HepG2 (cell line): ENCODE data around the gene TJP1. TPM values are rescaled to one million over a fixed set of nuclear protein-coding genes. Genes with fewer than 3 reads are reported as not detected.

Source experiments
- ATAC-seq: fragments of 200-7000 bp; cut with Tn5 transposase; 3 replicates; pipeline ENCODE4 v1.9.1; 2020; ENCODE audit warnings: mild to moderate bottlenecking, moderate library complexity
- BruUV-seq: library from RNA; stranded (reverse); fragments of 400-500 nt; replicated peaks from 2 replicates; lab custom pipeline; 2021; lab: Mats Ljungman, UMichigan
- CTCF ChIA-PET: fragments of 300-600 bp; formaldehyde crosslinking; extraction: SDS; loops from one replicate; lab custom pipeline; 2021; ENCODE audit warnings: low total read pairs, inconsistent platforms, low intra/inter-chr PET ratio; lab: Yijun Ruan, JAX
- POLR2A ChIA-PET: fragments of 350-600 bp; sonication (Branson Sonifier 250); formaldehyde crosslinking; loops from one replicate; lab custom pipeline; 2020; ENCODE audit warnings: antibody characterized with exemption, inconsistent platforms; lab: Yijun Ruan, JAX
- DNase-seq: peaks from one replicate; pipeline ENCODE4 v3.0.0-alpha.2; 2015; ENCODE audit warnings: low spot score
- FAIRE-seq: peaks from 3 replicates; lab custom pipeline; 2011; peaks lifted over from hg19 to GRCh38; lab: Jason Lieb, UNC
- H2AFZ ChIP-seq: one replicate; pipeline ENCODE4 v1.6.1; 2011; ENCODE audit warnings: low read length, inconsistent platforms
- H3K27ac ChIP-seq: fragments of 300-600 bp; 3 replicates; pipeline ENCODE4 v1.8.0; 2011; ENCODE audit warnings: mixed run types, mild to moderate bottlenecking, mixed read lengths, low read length, inconsistent platforms; ENCODE audit not compliant: insufficient read depth; ENCODE audit errors: extremely low read length
- H3K27me3 ChIP-seq, 2 experiments: fragments of 200-600 bp in 1 of 2; 2 replicates in 1 of 2; 3 replicates in 1 of 2; pipeline versions ENCODE4 v1.6.0 to v1.8.0; 2011; ENCODE audit warnings: low read length in 2 of 2, mild to moderate bottlenecking in 2 of 2, moderate library complexity in 2 of 2, inconsistent platforms in 1 of 2; ENCODE audit not compliant: insufficient read depth in 2 of 2, control insufficient read depth in 1 of 2
- H3K36me3 ChIP-seq, 2 experiments: fragments of 200-600 bp in 1 of 2; replicated peaks in 1 of 2; 2 replicates in 1 of 2; 3 replicates in 1 of 2; pipeline versions ENCODE4 v1.5.1 to v1.8.0; 2011; ENCODE audit warnings: low read length in 2 of 2, inconsistent platforms in 1 of 2; ENCODE audit not compliant: insufficient read depth in 2 of 2, control insufficient read depth in 1 of 2
- H3K4me1 ChIP-seq: 2 replicates; pipeline ENCODE4 v1.5.1; 2012; ENCODE audit warnings: low read length, inconsistent platforms; ENCODE audit not compliant: insufficient read depth
- H3K4me2 ChIP-seq: 2 replicates; pipeline ENCODE4 v1.6.0; 2011; ENCODE audit warnings: low read depth, low read length, inconsistent platforms
- H3K4me3 ChIP-seq, 3 experiments: fragments of 200-600 bp in 1 of 3; sonication (generic), shearing (Covaris generic) in 1 of 3; replicated peaks in 1 of 3; 2 replicates each; pipeline ENCODE4 v1.5.1; 2011 to 2016; ENCODE audit warnings: low read length in 3 of 3, inconsistent platforms in 2 of 3, low read depth in 2 of 3, mild to moderate bottlenecking in 2 of 3, control low read depth in 1 of 3, mixed read lengths in 1 of 3; ENCODE audit not compliant: insufficient read depth in 1 of 3
- H3K79me2 ChIP-seq: one replicate; pipeline ENCODE4 v1.6.1; 2011; ENCODE audit warnings: low read length, inconsistent platforms; ENCODE audit not compliant: insufficient read depth
- H3K9ac ChIP-seq: 2 replicates; pipeline ENCODE4 v1.6.0; 2011; ENCODE audit warnings: mild to moderate bottlenecking, low read depth, low read length, inconsistent platforms; ENCODE audit not compliant: insufficient read depth
- H3K9me3 ChIP-seq: 2 replicates; pipeline ENCODE4 v1.5.1; 2012; ENCODE audit warnings: mild to moderate bottlenecking, low read length
- H4K20me1 ChIP-seq: 2 replicates; pipeline ENCODE4 v1.6.0; 2011; ENCODE audit warnings: inconsistent platforms, mild to moderate bottlenecking, low read length, moderate library complexity; ENCODE audit not compliant: insufficient read depth
- CBX2 ChIP-seq, 2 experiments: fragments of 200-600 bp in 1 of 2; sonication (generic); formaldehyde crosslinking in 1 of 2; IDR thresholded peaks; 2 replicates each; pipeline versions ENCODE4 v1.7.0 to v1.8.1; 2018 to 2022; ENCODE audit warnings: low read depth in 2 of 2, low read length in 1 of 2, mild to moderate bottlenecking in 1 of 2, missing genetic modification reagents in 1 of 2
- FIP1L1 ChIP-seq: fragments of 200-400 bp; formaldehyde crosslinking; IDR thresholded peaks from 2 replicates; pipeline ENCODE4 v1.6.1; 2018; ENCODE audit warnings: low read depth, mild to moderate bottlenecking, low read length, moderate library complexity, borderline replicate concordance; ENCODE audit not compliant: insufficient read depth
- FOXK1 ChIP-seq: sonication (generic); formaldehyde crosslinking; IDR thresholded peaks from 2 replicates; pipeline ENCODE4 v1.4.0; 2020; ENCODE audit warnings: low read depth, missing genetic modification reagents, borderline replicate concordance
- JUNB ChIP-seq: sonication (generic); formaldehyde crosslinking; IDR thresholded peaks from 2 replicates; pipeline ENCODE4 v1.8.0; 2022; ENCODE audit warnings: missing genetic modification reagents, mild to moderate bottlenecking, borderline replicate concordance
- JUND ChIP-seq: sonication (generic); formaldehyde crosslinking; IDR thresholded peaks from 2 replicates; pipeline ENCODE4 v1.8.0; 2022; ENCODE audit warnings: mild to moderate bottlenecking, missing genetic modification reagents
- KDM6A ChIP-seq: IDR thresholded peaks from 2 replicates; pipeline ENCODE4 v1.6.1; 2016; ENCODE audit warnings: low read depth
- NR1H2 ChIP-seq: sonication (generic); formaldehyde crosslinking; IDR thresholded peaks from 2 replicates; pipeline ENCODE4 v1.8.1; 2022; ENCODE audit warnings: low read depth, missing genetic modification reagents, borderline replicate concordance
- NRL ChIP-seq: sonication (generic); formaldehyde crosslinking; IDR thresholded peaks from 2 replicates; pipeline ENCODE4 v1.5.0; 2020; ENCODE audit warnings: missing genetic modification reagents, mild to moderate bottlenecking, moderate library complexity, borderline replicate concordance
- RFX3 ChIP-seq: IDR thresholded peaks from 2 replicates; pipeline ENCODE4 v1.6.1; 2016; ENCODE audit warnings: missing biosample characterization, missing genetic modification reagents
- SAP130 ChIP-seq: IDR thresholded peaks from 2 replicates; pipeline ENCODE4 v1.6.1; 2016; ENCODE audit warnings: low read depth
- SP2 ChIP-seq: sonication (generic); formaldehyde crosslinking; IDR thresholded peaks from 2 replicates; pipeline ENCODE4 v1.5.1; 2020; ENCODE audit warnings: mild to moderate bottlenecking, missing genetic modification reagents
- TARDBP ChIP-seq: sonication (generic); formaldehyde crosslinking; IDR thresholded peaks from 2 replicates; pipeline ENCODE4 v1.8.0; 2022; ENCODE audit warnings: mild to moderate bottlenecking, missing genetic modification reagents
- TRIM24 ChIP-seq: sonication (generic); formaldehyde crosslinking; IDR thresholded peaks from 2 replicates; pipeline ENCODE4 v1.8.0; 2022; ENCODE audit warnings: mild to moderate bottlenecking, missing genetic modification reagents
- ZNF121 ChIP-seq: sonication (generic); formaldehyde crosslinking; IDR thresholded peaks from 2 replicates; pipeline ENCODE4 v1.5.0; 2020; ENCODE audit warnings: mild to moderate bottlenecking, missing genetic modification reagents
- ZNF251 ChIP-seq: sonication (generic); formaldehyde crosslinking; IDR thresholded peaks from 2 replicates; pipeline ENCODE4 v1.9.0; 2021; ENCODE audit warnings: mild to moderate bottlenecking, missing genetic modification reagents
- ZNF430 ChIP-seq: sonication (generic); formaldehyde crosslinking; IDR thresholded peaks from 2 replicates; pipeline ENCODE4 v1.9.0; 2021; ENCODE audit warnings: mild to moderate bottlenecking, missing genetic modification reagents
- ZNF7 ChIP-seq: IDR thresholded peaks from 2 replicates; pipeline ENCODE4 v1.6.1; 2016; ENCODE audit warnings: missing biosample characterization, missing genetic modification reagents
- WGBS: methylation state at CpG from one replicate; pipeline ENCODE4 v1.1.6; 2017; ENCODE audit warnings: low lambda C conversion rate; 5-methylcytosine and 5-hydroxymethylcytosine counted together
- in situ Hi-C: cut with HindIII; loops from 2 replicates; pipeline ENCODE4 v1.10.0; 2017; ENCODE audit warnings: low pct_unique_long_range_greater_than_20kb; ENCODE audit not compliant: extremely low pct_ligation_motif_present
- intact Hi-C: fragments of 100-400 bp; cut with micrococcal nuclease; formaldehyde crosslinking; loops from one replicate; pipeline ENCODE4 v1.10.0; 2022; ENCODE audit not compliant: unreplicated experiment
- polyA plus RNA-seq, 8 experiments: library from polyadenylated mRNA; depleted of rRNA in 3 of 8; stranded (reverse) in 7 of 8; unstranded in 1 of 8; fragments of >200 nt; fragmentation: Illumina TruSeq in 4 of 8; extraction: Trizol in 4 of 8; gene quantifications; 2 replicates each; pipeline versions ENCODE4 v1.2.1 to v1.2.3, GENCODE V29; 2011 to 2016; ENCODE audit warnings: low read depth in 4 of 8, missing spikeins in 1 of 8, mixed read lengths in 1 of 8; ENCODE audit not compliant: insufficient read depth in 1 of 8
- total RNA-seq, 5 experiments: library from RNA; depleted of rRNA; stranded (reverse); fragments of >200 nt; fragmentation: Illumina TruSeq; extraction: Trizol; gene quantifications; 2 replicates each; pipeline ENCODE4 v1.2.3, GENCODE V29; 2016; ENCODE audit warnings: low read depth in 1 of 5
- TF ChIP-seq, protein P1 (sequence below): sonication (generic); formaldehyde crosslinking; IDR thresholded peaks from 2 replicates; pipeline ENCODE4 v1.5.0; 2020; ENCODE audit warnings: mild to moderate bottlenecking, missing genetic modification reagents

Gene TJP1
- total and polyA plus RNA-seq, 2 of the 13 experiments (the other 11 are each of a cell fraction or from before 2014, with no cell fraction given) = 25.9 to 27.1 TPM

- TF ChIP-seq, protein P1, sequence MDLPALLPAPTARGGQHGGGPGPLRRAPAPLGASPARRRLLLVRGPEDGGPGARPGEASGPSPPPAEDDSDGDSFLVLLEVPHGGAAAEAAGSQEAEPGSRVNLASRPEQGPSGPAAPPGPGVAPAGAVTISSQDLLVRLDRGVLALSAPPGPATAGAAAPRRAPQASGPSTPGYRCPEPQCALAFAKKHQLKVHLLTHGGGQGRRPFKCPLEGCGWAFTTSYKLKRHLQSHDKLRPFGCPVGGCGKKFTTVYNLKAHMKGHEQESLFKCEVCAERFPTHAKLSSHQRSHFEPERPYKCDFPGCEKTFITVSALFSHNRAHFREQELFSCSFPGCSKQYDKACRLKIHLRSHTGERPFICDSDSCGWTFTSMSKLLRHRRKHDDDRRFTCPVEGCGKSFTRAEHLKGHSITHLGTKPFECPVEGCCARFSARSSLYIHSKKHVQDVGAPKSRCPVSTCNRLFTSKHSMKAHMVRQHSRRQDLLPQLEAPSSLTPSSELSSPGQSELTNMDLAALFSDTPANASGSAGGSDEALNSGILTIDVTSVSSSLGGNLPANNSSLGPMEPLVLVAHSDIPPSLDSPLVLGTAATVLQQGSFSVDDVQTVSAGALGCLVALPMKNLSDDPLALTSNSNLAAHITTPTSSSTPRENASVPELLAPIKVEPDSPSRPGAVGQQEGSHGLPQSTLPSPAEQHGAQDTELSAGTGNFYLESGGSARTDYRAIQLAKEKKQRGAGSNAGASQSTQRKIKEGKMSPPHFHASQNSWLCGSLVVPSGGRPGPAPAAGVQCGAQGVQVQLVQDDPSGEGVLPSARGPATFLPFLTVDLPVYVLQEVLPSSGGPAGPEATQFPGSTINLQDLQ (CRISPR knock-in tag) = no peak
- TF ChIP-seq NRL (CRISPR knock-in tag) (no peak), NR1H2 (CRISPR knock-in tag) (no peak), ZNF251 (CRISPR knock-in tag) (no peak), SP2 (no peak), FIP1L1 (no peak), TARDBP (CRISPR knock-in tag) (no peak)
- TF ChIP-seq, all 625 proteins: peak for 0
These were observed 21.5 kb downstream of the TJP1 start (continued) for GRCh38 chr15:29800491-29801366.

- Histone ChIP-seq H2AFZ (no peak overlapping the region), H3K27me3 (no peaks in the 10 kb centered on the region), H4K20me1 (peaks cover 20% of the 10 kb centered on the region; the same call in 1 of the 2 replicates), H3K4me3 (no peak overlapping the region), H3K4me2 (no peak overlapping the region), H3K4me1 (peaks cover 3% of the 10 kb centered on the region), H3K9me3 (no peaks in the 10 kb centered on the region), H3K79me2 (peaks cover 39% of the 10 kb centered on the region), H3K9ac (no peak overlapping the region), H3K27ac (no peak overlapping the region), H3K36me3 (no peaks in the 10 kb centered on the region; a peak in 1 of 5 replicates)
- BruUV-seq = no TSS peak
- 89% methylated on average over 3 of the region's 3 CpGs for WGBS
- no peak for ATAC-seq
- POLR2A ChIA-PET = no interaction called here
- no peak for TF ChIP-seq JUND (CRISPR knock-in tag)
- no peak for TF ChIP-seq SAP130 (CRISPR knock-in tag)
- TF ChIP-seq ZNF430 (CRISPR knock-in tag) = no peak
- no peak for TF ChIP-seq KDM6A (CRISPR knock-in tag)
- no peak for TF ChIP-seq ZNF121
- TF ChIP-seq ZNF7 (CRISPR knock-in tag) = no peak
- TF ChIP-seq RFX3 = no peak
- no peak for TF ChIP-seq TRIM24 (CRISPR knock-in tag)
- TF ChIP-seq CBX2 (IDR thresholded peaks at IDR 0.05; ENCODE audit: low read depth, low read length) = no peak
- no peak for TF ChIP-seq CBX2 (CRISPR knock-in tag; IDR thresholded peaks at IDR 0.05; ENCODE audit: low read depth)
- TF ChIP-seq JUNB (CRISPR knock-in tag) = no peak
- no peak for TF ChIP-seq FOXK1 (CRISPR knock-in tag)
- in situ Hi-C loops = no loop called here
- CTCF ChIA-PET = no interaction called here
- intact Hi-C loops = no loop called here
- FAIRE-seq = no peak
- no peak for DNase-seq
These were observed 22.4 kb downstream of the TJP1 start for GRCh38 chr15:29799859-29800258.
